Neural cell (in vitro differentiated cells): Measurements from ENCODE around the gene GNE. TPM values are rescaled to one million over a fixed set of nuclear protein-coding genes. Genes with fewer than 3 reads are reported as not detected.
A peak's percentile ranks its signal among the peaks of the same experiment; 100 is the strongest.

Source experiments
- H2AFZ ChIP-seq: fragments of 200-600, 300-800 bp; sonication (generic), shearing (Covaris generic); 2 replicates; pipeline ENCODE4 v1.6.0; 2014; ENCODE audit warnings: low read depth, mild to moderate bottlenecking, antibody characterized with exemption, low read length, moderate library complexity
- H3F3A ChIP-seq: fragments of 200-600 bp; shearing (Covaris generic); 2 replicates; pipeline ENCODE4 v1.6.1; 2016; ENCODE audit warnings: mild to moderate bottlenecking, moderate library complexity, mixed read lengths, antibody characterized with exemption, low read length; ENCODE audit not compliant: insufficient read depth, poor library complexity, severe bottlenecking
- H3K27ac ChIP-seq: fragments of 200-600, 300-800 bp; sonication (generic), shearing (Covaris generic); 2 replicates; pipeline ENCODE4 v1.5.1; 2014; ENCODE audit warnings: mild to moderate bottlenecking, low read length, moderate library complexity
- H3K27me3 ChIP-seq: fragments of 300-800, 200-600 bp; sonication (generic), shearing (Covaris generic); 2 replicates; pipeline ENCODE4 v1.6.0; 2014; ENCODE audit warnings: mild to moderate bottlenecking, low read depth, low read length, moderate library complexity; ENCODE audit not compliant: insufficient read depth
- H3K36me3 ChIP-seq: fragments of 300-800, 200-600 bp; sonication (generic), shearing (Covaris generic); 2 replicates; pipeline ENCODE4 v1.5.1; 2014; ENCODE audit warnings: mild to moderate bottlenecking, antibody characterized with exemption, low read length, moderate library complexity; ENCODE audit not compliant: insufficient read depth
- H3K4me2 ChIP-seq: fragments of 300-800, 200-600 bp; sonication (generic), shearing (Covaris generic); 2 replicates; pipeline ENCODE4 v1.6.0; 2014; ENCODE audit warnings: mild to moderate bottlenecking, low read length
- H3K4me3 ChIP-seq: fragments of 300-800, 200-600 bp; sonication (generic), shearing (Covaris generic); 2 replicates; pipeline ENCODE4 v1.5.1; 2014; ENCODE audit warnings: mild to moderate bottlenecking, low read length, moderate library complexity
- H3K79me2 ChIP-seq: fragments of 200-600 bp; shearing (Covaris generic); replicated peaks from 2 replicates; pipeline ENCODE4 v1.6.0; 2014; ENCODE audit warnings: mild to moderate bottlenecking, low read length, moderate library complexity; ENCODE audit not compliant: insufficient read depth
- H3K9ac ChIP-seq: fragments of 300-800, 200-600 bp; sonication (generic), shearing (Covaris generic); 2 replicates; pipeline ENCODE4 v1.6.1; 2016; ENCODE audit warnings: mild to moderate bottlenecking, low read length, mixed read lengths
- H3K9me2 ChIP-seq: fragments of 200-600 bp; shearing (Covaris generic); 2 replicates; pipeline ENCODE4 v1.6.1; 2016; ENCODE audit warnings: mild to moderate bottlenecking, low read length, mixed read lengths; ENCODE audit not compliant: insufficient read depth
- H3K9me3 ChIP-seq: fragments of 200-600, 300-800 bp; sonication (generic), shearing (Covaris generic); 2 replicates; pipeline ENCODE4 v1.6.1; 2016; ENCODE audit warnings: mild to moderate bottlenecking, mixed run types, low read length, moderate library complexity, mixed read lengths
- H4K20me1 ChIP-seq: fragments of 200-600 bp; shearing (Covaris generic); 2 replicates; pipeline ENCODE4 v1.6.1; 2016; ENCODE audit warnings: mild to moderate bottlenecking, mixed run types; ENCODE audit not compliant: insufficient read depth
- EP300 ChIP-seq: fragments of 450-650 bp; conservative IDR thresholded peaks from 2 replicates; pipeline ENCODE4 v1.6.1; 2014; ENCODE audit warnings: antibody characterized with exemption, mild to moderate bottlenecking, moderate library complexity; ENCODE audit not compliant: poor library complexity, severe bottlenecking
- EZH2 ChIP-seq: fragments of 200-600, 300-800 bp; shearing (Covaris generic), sonication (generic); IDR thresholded peaks from 2 replicates; pipeline ENCODE4 v1.6.1; 2014; ENCODE audit warnings: antibody characterized with exemption, low read length, borderline replicate concordance, mild to moderate bottlenecking; ENCODE audit not compliant: insufficient read depth, poor library complexity, severe bottlenecking
- MXI1 ChIP-seq: fragments of 450-650 bp; conservative IDR thresholded peaks from 2 replicates; pipeline ENCODE4 v1.6.1; 2014; ENCODE audit warnings: antibody characterized with exemption, mild to moderate bottlenecking; ENCODE audit not compliant: poor library complexity, severe bottlenecking
- POLR2AphosphoS5 ChIP-seq: IDR thresholded peaks from 2 replicates; pipeline ENCODE4 v1.6.1; 2012
- RAD21 ChIP-seq: fragments of 450-650 bp; conservative IDR thresholded peaks from 2 replicates; pipeline ENCODE4 v1.6.1; 2014; ENCODE audit warnings: antibody characterized with exemption, mild to moderate bottlenecking, moderate library complexity
- SMC3 ChIP-seq: fragments of 450-650 bp; conservative IDR thresholded peaks from 2 replicates; pipeline ENCODE4 v1.6.1; 2014; ENCODE audit warnings: antibody characterized with exemption, mild to moderate bottlenecking, moderate library complexity; ENCODE audit not compliant: poor library complexity
- TAF1 ChIP-seq: IDR thresholded peaks from 2 replicates; pipeline ENCODE4 v1.6.1; 2012; ENCODE audit warnings: low read depth
- polyA plus RNA-seq: library from polyadenylated mRNA; depleted of rRNA; stranded (reverse); fragments of >200 nt; gene quantifications from 2 replicates; pipeline ENCODE4 v1.2.3, GENCODE V29; 2014
- TF ChIP-seq, protein P1 (sequence below): fragments of 450-650 bp; IDR thresholded peaks from 2 replicates; pipeline ENCODE4 v1.5.1; 2014; ENCODE audit warnings: antibody characterized with exemption, mild to moderate bottlenecking, moderate library complexity; ENCODE audit not compliant: poor library complexity, severe bottlenecking
- TF ChIP-seq, protein P2 (sequence below): IDR thresholded peaks from 2 replicates; pipeline ENCODE4 v1.6.1; 2012; ENCODE audit warnings: borderline replicate concordance

GNE gene
- polyA plus RNA-seq, 1 donor from 2014 or later = 22.7 TPM

DNA sequence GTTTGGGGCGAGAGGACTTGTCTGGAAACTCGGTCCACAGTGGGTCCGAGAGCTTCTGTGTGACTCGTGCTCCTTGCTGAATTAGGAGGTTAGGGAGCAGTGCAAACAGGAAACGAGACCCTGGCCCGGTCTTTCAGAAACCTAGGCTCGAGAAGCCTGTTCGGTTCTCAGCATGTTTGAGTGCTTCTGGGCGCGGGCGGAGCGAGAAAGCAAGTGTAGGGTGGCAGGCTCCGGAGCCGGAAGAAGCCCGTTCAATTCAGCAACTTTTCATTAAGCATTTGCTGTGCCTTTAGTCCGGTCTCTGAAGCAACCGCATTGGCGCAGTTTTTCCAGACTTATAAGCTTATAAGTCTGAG is 67.0 kb downstream of the GNE start:
- Histone ChIP-seq H3K9ac (peak overlapping the region; percentile 79), H2AFZ (peak overlapping the region; percentile 71), H3F3A (no peaks in the 10 kb centered on the region), H3K79me2 (peaks cover 38% of the 10 kb centered on the region), H3K27ac (peak overlapping the region; percentile 82), H3K4me3 (peak overlapping the region; percentile 80), H3K36me3 (no peaks in the 10 kb centered on the region), H3K4me2 (peak overlapping the region; percentile 96), H3K27me3 (no peaks in the 10 kb centered on the region), H3K9me3 (no peaks in the 10 kb centered on the region), H4K20me1 (no peaks in the 10 kb centered on the region), H3K9me2 (no peaks in the 10 kb centered on the region)
- no peak for TF ChIP-seq EP300
- TF ChIP-seq POLR2AphosphoS5 = no peak

DNA sequence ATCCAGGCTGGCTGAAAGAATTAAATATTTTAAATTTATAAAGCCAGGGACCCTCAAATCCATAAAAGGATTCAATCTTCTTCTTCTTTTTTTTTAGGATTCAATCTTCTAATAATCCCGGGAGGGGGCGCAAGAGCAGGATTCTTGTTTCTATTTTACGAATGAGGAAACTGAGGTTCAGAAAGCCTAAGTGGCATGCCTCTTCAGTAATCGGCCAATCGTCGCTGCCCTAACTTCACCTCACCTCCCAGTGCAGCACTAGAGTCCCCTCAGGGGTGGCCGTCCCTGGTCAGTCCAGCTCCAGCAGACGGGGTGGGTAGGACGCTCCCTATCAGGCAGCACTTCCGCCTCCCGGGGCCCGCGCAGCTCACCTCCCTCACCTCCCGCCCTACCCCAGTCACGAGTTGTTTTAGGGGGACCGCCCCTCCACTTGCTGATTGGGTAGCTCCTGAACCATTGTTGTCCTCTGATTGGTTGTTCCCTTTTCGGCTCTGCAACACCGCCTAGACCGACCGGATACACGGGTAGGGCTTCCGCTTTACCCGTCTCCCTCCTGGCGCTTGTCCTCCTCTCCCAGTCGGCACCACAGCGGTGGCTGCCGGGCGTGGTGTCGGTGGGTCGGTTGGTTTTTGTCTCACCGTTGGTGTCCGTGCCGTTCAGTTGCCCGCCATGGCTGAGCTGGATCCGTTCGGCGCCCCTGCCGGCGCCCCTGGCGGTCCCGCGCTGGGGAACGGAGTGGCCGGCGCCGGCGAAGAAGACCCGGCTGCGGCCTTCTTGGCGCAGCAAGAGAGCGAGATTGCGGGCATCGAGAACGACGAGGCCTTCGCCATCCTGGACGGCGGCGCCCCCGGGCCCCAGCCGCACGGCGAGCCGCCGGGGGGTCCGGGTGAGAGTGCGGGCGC is 67.6 kb downstream of the GNE start, which contains the start of gene CLTA:
Gene CLTA, plus strand, starts transcription at position 534 of the 902 bp plus-strand sequence. Its CDS starts 136 bp downstream, at position 670.
- Histone ChIP-seq H3K9ac (peak within 1 kb of the TSS; percentile 79), H2AFZ (peak within 1 kb of the TSS; percentile 78), H3K9me2 (no peaks in the 10 kb centered on the region), H3K27me3 (no peaks in the 10 kb centered on the region), H3K27ac (peak within 1 kb of the TSS; percentile 82), H4K20me1 (no peaks in the 10 kb centered on the region), H3K9me3 (no peaks in the 10 kb centered on the region), H3K36me3 (no peaks in the 10 kb centered on the region), H3K79me2 (peaks cover 38% of the 10 kb centered on the region), H3F3A (no peaks in the 10 kb centered on the region), H3K4me2 (peak within 1 kb of the TSS; percentile 96), H3K4me3 (peak within 1 kb of the TSS; percentile 80)
- TF ChIP-seq SMC3 (peak; percentile 72), RAD21 (no peak), MXI1 (peak; percentile 89), EZH2 (no peak), POLR2AphosphoS5 (peak; percentile 95), TAF1 (peak; percentile 88), EP300 (peak; percentile 31)
- TF ChIP-seq, protein P1, sequence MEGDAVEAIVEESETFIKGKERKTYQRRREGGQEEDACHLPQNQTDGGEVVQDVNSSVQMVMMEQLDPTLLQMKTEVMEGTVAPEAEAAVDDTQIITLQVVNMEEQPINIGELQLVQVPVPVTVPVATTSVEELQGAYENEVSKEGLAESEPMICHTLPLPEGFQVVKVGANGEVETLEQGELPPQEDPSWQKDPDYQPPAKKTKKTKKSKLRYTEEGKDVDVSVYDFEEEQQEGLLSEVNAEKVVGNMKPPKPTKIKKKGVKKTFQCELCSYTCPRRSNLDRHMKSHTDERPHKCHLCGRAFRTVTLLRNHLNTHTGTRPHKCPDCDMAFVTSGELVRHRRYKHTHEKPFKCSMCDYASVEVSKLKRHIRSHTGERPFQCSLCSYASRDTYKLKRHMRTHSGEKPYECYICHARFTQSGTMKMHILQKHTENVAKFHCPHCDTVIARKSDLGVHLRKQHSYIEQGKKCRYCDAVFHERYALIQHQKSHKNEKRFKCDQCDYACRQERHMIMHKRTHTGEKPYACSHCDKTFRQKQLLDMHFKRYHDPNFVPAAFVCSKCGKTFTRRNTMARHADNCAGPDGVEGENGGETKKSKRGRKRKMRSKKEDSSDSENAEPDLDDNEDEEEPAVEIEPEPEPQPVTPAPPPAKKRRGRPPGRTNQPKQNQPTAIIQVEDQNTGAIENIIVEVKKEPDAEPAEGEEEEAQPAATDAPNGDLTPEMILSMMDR = peak; percentile 85
- TF ChIP-seq, protein P2, sequence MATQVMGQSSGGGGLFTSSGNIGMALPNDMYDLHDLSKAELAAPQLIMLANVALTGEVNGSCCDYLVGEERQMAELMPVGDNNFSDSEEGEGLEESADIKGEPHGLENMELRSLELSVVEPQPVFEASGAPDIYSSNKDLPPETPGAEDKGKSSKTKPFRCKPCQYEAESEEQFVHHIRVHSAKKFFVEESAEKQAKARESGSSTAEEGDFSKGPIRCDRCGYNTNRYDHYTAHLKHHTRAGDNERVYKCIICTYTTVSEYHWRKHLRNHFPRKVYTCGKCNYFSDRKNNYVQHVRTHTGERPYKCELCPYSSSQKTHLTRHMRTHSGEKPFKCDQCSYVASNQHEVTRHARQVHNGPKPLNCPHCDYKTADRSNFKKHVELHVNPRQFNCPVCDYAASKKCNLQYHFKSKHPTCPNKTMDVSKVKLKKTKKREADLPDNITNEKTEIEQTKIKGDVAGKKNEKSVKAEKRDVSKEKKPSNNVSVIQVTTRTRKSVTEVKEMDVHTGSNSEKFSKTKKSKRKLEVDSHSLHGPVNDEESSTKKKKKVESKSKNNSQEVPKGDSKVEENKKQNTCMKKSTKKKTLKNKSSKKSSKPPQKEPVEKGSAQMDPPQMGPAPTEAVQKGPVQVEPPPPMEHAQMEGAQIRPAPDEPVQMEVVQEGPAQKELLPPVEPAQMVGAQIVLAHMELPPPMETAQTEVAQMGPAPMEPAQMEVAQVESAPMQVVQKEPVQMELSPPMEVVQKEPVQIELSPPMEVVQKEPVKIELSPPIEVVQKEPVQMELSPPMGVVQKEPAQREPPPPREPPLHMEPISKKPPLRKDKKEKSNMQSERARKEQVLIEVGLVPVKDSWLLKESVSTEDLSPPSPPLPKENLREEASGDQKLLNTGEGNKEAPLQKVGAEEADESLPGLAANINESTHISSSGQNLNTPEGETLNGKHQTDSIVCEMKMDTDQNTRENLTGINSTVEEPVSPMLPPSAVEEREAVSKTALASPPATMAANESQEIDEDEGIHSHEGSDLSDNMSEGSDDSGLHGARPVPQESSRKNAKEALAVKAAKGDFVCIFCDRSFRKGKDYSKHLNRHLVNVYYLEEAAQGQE = peak; percentile 71
